HG03103 (cell line): Measurements from ENCODE around the gene SSBP2.
"Not testable (repeated sequence)": the region's sequence is repeated elsewhere in the genome, so short reads cannot be mapped to it uniquely, and the experiment has no call there.

Experiments
- ATAC-seq: cut with Tn5 transposase; IDR thresholded peaks from one replicate; pipeline ENCODE4 v1.9.1; 2021; ENCODE audit warnings: low read depth; ENCODE audit not compliant: unreplicated experiment

The SSBP2 gene

DNA sequence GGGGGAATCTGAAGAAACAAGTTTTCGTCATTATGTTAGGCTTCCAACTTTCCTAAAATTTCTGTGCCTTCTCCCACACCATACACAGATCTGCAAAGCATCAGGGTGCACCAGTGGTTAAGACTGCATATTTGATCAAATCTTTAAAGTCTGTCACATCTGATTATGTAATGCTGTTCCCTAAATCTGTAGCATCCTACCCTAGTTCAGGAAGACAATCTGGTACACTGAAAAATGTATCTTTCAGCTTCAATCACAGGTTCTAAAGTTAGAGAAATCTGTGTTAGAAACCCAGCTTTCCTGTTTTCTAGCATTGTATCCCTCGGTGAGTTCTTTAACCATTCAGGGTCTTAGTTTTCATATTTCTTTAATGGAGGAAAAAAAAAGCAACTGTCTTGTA is 3.9 kb downstream of the SSBP2 start:
- no peak for ATAC-seq

DNA sequence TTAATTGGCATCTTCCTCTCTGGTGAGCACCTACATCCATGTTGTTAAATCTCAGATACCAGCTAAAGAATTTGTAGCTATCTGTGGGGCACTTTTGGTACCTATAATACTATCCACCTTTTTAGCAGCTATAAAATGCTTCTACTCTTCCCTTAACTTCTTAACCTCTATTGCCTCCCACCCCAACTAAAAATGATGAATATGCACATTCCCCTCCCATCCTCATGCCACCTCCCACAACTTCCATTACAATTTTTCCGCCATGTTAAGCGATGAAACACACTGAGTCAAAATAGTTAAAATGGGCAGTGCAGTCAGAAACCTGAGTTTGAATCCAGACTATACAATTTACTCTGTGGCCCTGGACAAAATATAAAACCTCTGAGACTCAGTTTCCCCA is 10.1 kb downstream of the SSBP2 start:
- no peak for ATAC-seq

DNA sequence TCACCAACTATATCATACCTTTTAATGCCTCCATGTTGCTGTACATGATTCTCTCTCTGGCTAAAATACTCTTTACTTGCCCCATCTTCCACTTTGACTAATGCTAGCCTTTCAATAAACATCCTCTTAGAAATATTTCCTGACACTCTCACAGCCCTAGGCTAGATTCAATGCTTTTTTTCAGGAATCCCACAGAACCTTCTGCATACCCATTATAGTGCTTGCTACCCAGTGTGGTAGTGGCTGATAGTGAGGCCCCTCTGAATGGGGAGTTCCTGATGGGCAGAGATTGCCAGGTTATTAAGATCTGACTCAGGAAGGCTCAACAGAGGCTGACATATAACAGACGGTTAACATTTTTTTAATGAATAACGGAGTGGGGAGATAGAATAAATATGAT is 11.6 kb downstream of the SSBP2 start:
- ATAC-seq: no peak

DNA sequence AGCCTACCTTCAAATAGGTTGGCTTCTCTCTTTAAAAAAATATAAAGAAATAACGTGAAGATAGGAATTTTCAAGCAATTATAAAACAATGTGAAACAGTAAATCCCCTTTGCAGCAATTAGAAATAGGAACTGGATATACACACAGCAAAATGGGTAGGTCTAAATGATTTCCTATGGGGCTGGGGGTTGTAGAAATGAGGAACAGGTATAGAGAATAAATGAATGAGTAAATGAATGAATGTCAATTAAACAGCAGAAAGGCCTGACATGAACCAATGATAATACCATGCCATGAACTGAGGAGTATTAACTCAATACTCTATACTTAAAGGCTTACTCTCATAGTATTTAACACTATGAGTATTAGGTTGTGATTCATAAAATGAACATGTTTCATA is 21.6 kb downstream of the SSBP2 start:
- no peak for ATAC-seq

DNA sequence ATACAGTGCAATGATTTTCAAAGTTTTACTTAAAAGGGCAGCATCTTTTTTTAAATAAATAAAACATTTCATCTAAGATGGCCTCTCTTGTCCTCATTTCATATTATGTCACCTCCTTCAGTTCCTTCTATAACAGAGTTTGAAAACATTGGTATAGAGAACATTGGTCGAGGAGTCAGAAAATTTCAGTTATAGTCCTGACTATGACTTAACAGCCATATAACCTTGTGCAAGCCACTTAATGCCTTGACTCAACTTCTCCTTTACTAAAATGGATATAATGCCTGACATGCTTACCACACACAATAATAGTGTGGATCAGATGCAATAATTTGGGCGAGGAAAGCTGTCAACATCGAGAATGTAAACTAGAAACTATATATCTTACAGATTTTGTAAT is 22.6 kb downstream of the SSBP2 start:
- ATAC-seq: no peak

DNA sequence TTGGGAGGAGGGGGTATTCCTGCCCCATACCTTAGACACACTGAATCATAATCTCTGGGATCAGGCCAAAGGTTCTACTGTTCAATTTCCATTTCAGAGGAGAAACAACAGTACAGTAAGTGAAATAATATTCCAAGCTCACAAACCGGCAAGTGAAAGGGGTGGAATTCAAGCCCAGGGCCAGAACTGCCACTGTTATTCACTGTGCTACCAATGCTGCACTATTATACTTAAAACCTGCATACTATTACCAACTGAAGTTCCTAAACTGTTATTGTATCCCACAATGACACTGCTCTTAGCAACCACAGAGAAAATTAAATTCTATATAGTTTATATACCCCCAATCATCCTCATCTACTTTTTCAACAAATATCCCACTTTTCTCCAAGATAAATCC is 24.6 kb downstream of the SSBP2 start:
- no peak for ATAC-seq

DNA sequence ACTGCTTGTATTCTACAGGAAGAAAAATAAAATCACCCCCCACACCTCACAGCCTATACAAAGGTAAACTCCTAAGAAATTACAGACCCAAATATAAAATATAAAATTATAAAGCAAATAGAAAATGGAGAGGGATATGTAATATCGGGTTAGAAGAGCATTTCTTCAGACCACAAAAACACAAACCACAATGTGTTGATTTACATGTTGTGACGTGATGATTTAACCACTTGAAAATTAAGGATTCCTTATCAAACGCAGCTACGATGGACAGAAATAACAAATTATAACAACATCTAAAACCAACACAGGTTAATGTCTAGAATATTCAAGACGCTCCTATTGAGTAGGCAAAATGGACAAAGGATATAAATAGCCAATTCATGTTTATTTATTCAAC is 26.3 kb downstream of the SSBP2 start:
- no peak for ATAC-seq

DNA sequence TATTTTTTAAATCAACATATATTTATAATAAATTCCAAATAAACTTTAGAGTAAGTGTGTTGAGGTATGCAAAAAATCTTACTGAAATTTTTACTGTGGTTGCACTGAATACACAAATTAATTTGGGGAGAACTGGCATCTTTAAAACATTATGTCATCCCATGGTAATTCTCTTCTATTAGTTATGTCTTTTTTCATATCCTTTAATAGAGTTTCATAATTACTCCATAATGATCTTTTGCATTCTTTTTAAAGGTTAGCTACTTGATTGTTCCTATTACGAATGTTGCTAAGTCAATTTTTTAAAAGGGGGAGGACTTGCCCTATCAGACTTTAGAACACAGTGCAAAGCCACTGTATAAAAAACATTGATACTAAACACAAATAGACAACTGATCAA is 26.8 kb downstream of the SSBP2 start:
- no peak for ATAC-seq

DNA sequence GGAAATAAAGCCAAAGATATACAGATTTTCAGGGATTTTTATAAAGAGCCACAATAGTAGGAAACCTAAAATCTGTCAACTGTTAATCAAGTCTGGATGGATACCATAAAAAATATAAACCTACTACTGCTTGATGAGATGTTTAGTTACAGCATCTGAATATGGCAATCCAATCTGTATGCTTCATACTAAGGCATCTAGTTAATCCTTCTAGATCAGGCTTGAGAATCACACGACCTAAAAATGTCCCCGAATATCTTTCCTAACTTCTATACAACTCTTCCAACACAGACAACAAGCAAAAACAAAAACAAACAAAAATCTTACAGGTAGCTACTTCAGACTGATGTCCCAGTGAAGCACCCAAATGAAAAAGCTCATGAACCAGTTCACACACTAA is 29.8 kb downstream of the SSBP2 start:
- no peak for ATAC-seq

DNA sequence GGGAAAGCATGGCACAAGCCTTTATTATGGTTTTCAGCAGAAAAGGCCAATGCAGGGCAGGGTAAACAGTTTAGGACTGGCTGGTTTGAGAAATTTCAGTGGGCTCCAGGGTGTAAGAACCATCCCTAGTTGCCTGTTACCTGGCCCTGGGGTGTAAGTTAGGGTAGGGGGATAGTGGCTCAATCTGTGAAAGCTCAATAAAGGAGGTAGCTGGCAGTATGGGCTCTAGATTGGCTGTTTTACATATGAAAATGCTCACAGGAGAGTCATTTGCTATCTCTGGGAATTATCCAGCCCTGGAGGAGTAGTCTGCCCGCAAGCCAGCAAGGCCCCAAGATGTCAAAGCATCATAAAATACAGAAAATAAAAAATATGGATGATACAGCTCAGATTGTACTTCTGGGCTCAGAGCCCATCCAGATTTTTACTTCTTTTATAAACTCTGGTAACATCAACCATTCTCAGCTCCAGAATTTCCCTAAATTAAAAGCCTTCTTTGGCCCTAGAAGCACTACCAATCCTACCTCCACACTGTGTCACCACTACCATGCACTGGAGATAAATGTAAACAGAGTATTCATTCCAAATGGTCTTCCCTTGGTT is 31.1 kb downstream of the SSBP2 start:
- ATAC-seq: no peak

DNA sequence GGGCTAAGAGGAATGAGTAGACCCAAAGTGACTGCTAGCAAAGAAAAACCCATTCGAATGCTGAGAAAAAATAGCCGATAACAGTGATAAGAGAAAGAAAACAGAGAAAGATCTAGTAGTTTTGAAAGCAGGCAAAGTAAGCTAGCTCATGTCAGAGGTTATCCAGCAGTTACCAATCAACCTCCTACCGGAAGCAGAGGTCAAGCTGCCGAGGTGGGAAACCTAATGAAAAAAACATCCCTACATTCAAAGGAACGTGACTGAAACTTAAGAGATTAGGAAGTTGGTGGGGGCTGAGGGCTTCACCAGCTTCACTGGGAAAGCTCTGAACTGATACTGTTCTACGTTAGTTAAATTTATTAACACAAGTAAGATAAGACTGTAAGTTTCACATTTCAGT is 32.6 kb downstream of the SSBP2 start:
- ATAC-seq: no peak

DNA sequence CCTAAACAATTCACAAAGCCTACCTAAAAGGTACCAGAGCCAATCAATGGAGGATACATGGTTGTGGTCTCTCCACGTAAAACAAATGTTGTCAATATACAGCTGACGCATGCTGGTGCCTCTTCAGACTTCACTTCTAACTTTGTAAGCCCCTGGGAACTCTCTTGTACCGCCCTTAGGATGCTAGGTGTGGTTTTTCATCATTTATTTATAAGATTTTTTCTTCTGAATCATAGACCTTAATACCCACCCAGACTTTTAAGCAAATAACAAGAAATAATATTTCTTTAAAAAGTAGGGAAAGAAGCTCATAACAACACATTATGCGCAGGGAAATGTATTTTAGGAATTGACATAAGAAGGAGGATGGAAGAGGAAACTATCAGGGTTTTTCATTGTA is 33.0 kb downstream of the SSBP2 start:
- ATAC-seq: no peak

DNA sequence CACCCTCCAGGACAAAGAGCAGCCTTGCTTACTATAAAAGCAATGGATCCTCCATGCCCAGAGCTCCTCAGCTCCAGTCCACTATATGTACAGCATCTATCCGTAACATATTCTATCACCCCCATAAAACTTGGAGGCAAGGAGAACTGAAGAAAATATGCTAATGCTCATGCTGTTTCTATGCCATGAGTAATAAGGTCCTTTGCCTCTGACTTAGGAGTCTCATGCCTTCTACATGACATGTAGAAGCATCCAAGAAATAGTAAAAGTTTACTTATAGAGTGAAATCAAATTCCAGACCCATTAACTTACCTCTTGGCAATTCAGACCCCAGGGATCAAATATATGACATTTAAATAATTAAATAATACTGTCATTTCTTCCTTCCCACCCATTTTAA is 33.7 kb downstream of the SSBP2 start:
- no peak for ATAC-seq

DNA sequence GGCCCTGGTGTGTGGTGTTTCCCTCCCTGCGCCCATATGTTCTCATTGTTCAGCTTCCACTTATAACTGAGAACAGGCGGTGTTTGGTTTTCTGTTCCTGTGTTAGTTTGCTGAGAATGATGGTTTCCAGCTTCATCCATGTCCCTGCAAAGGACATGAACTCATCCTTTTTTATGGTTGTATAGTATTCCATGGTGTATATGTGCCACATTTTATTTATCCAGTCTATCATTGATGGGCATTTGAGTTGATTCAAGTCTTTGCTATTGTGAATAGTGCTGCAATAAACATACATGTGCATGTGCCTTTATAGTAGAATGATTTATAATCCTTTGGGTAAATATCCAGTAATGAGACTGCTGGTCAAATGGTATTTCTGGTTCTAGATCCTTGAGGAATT is 36.8 kb downstream of the SSBP2 start:
- ATAC-seq: not testable (repeated sequence)

DNA sequence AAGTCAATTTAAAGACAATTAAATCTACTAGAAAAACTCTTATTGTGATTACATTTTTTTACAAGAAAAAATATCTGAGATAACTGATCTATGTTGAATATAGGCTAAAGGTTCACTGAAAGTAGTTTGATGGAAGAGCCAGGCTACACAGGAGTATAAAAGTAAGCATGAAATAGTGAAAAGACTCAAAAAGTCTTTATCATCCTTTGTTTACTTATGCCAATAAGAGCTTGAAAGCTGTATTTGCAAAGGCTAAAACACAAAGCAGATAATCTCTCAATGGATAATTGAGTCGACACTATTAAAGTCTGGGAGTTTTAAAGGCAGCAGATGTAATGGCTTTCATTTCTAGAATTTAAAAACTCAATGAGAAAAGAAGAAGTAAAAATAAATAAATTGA is 42.0 kb downstream of the SSBP2 start:
- ATAC-seq: no peak

DNA sequence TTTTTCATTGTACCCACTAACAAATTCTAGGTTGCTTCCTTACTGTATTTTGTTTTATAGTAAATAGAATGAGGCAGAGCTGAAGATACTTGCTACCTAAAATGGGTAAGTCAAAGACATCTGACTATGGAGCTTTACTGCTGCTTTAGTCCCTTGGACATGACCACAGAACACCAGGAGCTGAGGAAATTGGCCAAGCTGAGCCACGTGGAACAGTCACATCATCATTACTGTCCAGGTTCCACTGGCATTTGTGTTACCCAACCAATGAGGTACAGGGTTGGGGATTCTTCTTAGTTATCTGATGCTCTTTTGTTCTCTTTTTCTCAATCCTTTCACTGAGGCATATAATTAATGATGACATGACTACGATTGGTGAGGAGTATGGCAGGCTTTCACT is 47.1 kb downstream of the SSBP2 start:
- no peak for ATAC-seq

DNA sequence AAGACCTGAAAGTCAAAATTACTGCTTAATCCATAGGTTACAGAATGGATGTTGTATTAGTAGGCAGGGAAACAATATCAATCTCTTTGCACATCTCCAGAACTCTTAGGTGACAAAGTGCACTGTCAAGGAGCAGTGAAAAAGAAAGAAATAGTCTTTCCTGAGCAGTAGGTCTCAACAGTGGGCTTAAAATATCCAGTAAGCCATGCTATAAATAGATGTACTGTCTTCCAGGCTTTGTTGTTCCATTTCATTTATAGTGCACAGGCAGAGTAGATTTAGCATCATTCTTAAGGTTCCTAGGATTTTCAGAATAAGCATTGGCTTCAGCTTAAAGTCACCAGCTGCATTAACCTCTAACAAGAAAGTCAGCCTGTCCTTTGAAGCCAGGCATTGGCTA is 50.7 kb downstream of the SSBP2 start:
- no peak for ATAC-seq

DNA sequence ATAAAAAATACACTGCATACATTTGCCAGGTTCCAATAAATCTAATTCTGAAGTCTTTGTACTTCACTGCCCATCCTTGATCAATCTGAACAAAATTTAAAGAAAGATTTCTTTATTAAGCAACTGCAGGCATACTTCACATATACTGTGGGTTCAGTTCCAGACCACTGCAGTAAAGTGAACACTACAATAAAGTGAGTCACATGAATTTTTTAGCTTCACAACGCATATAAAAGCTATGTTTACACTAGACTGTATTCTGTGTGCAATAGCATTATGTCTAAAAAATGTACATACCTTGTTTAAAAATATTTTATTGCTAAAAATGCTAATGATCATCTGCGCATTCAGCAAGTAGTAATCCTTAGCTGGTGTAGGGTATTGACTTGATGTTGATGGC is 52.1 kb downstream of the SSBP2 start:
- no peak for ATAC-seq

DNA sequence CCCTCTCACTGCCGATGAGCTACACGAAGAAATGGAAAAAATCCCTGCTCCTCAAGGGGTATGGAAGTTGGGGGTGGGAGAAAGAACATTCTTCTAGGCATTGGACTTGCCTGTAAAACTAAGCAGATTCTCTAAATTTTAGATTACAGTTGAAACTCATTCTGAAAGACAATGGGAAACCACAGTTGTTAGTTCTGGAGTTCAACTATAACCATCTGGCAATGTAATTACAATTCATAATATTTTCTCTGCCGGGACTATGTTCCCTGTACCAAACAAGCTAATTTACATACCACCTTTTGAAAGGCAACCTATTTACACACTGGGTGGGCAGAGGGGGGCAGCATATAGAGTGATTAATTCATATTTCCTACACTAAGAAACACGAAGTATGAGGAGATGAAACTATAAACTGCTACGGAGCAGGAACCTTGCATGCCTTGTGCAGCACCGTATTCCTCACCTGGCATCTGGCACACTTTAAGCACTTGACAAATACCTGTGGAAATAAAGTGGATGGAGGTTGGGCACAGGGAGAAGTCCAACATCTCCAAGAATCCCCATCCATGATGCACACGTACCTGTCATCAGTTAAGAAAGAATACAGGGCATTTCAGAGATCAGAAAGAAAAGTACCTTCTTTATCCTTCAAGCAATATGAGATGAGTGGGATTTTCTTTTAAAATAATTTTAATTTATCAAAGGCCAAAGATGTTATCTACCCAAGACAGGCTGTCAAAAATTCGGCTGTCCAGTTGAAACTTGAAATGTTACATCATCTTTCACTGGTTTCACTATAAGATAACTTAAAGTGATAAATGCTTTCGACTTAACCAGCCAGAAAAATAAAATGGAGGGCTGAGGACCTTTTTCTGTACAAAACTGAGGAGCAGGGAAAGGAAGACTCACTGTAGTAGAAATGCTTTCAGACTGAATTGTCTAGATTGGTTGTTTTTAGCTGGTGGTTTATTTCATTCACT is 54.2 kb downstream of the SSBP2 start:
- ATAC-seq: no peak

DNA sequence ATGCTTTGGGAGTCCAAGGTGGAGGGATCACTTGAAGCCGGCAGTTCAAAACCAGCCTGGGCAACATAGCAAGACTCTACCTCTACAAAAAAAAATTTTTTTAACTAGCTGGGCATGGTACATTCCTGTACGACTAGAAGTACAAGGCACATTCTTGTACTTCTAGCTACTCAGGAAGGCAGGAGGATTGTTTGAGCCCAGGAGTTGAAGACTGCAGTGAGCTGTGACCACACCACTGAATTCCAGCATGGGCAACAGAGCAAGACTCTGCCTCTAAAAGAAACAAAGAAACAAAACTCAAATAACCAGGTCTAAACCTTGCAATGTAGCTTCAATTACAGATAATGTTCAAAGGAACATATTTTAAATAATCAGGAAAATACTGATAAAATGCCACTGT is 56.2 kb downstream of the SSBP2 start:
- no peak for ATAC-seq

DNA sequence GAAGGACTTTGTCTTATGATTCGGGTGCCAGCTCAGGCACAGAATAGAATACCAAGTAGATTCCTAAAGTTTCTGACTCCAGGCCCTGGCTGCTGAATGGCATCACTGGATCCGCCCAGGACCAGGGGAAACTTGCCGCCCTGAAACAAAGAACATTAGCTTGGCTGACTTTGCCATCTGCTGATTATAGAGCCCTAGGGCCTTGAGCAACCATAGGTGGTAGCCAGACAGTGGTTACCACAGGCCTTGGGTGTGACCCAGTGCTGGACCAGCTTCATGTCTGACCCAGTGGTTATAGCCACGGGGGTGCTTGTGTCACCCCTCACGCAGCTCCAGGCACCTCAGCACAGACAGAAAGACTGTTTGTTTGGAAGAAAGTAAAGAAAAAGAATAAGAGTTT is 62.7 kb downstream of the SSBP2 start:
- no peak for ATAC-seq

DNA sequence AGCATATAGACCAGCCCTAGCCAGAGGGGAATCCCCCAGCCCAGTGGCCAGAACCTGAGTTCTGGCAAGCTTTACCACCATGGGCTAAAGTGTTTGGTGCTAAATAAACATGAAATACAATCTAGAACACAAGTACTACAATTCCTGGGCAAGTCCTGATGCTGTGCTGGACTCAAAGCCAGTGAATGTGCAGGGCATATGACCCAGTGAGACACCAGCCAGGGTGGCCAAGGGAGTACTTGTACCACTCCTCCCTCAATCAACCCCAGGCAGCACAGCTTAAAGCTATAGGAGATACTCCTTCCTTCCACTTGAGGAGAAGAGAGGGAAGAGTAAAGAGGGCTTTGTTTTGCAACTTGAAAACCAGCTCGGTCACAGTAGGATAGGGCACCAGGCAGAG is 63.6 kb downstream of the SSBP2 start:
- ATAC-seq: no peak
